ENCODE data around the gene NOTO.

NOTO gene

GRCh38 chr2:73203055-73203681 lies 794 bp downstream of the NOTO start:
- Histone ChIP-seq H3K9me3 (peaks cover 26% of the 10 kb centered on the region), H3K27ac (no peak overlapping the region), H3K4me3 (no peak overlapping the region), H3K4me1 (no peaks in the 10 kb centered on the region), H3K9ac (no peak overlapping the region), H3K27me3 (peaks cover 32% of the 10 kb centered on the region), H3K4me2 (no peak overlapping the region), H3K36me3 (no peaks in the 10 kb centered on the region), H4K20me1 (no peaks in the 10 kb centered on the region)
- TF ChIP-seq Cebpa-rat (IDR thresholded peaks at IDR 0.05): no peak

- H3K9ac ChIP-seq: no peak overlapping the region
- TF ChIP-seq Cebpa-rat (IDR thresholded peaks at IDR 0.05): no peak
- peaks cover 32% of the 10 kb centered on the region for H3K27me3 ChIP-seq
- no peak overlapping the region for H3K4me2 ChIP-seq
- H3K4me3 ChIP-seq: no peak overlapping the region
- H4K20me1 ChIP-seq: no peaks in the 10 kb centered on the region
- no peak overlapping the region for H3K27ac ChIP-seq
- H3K4me1 ChIP-seq: no peaks in the 10 kb centered on the region
- no peaks in the 10 kb centered on the region for H3K36me3 ChIP-seq
- H3K9me3 ChIP-seq: peaks cover 26% of the 10 kb centered on the region
These were observed 3.2 kb downstream of the NOTO start for GRCh38 chr2:73205611-73206010.

GRCh38 chr2:73208258-73208657 lies 5.9 kb downstream of the NOTO start:
- Histone ChIP-seq H3K9me3 (peaks cover 3% of the 10 kb centered on the region), H4K20me1 (no peaks in the 10 kb centered on the region), H3K9ac (no peak overlapping the region), H3K27me3 (peaks cover 10% of the 10 kb centered on the region), H3K4me2 (no peak overlapping the region), H3K27ac (no peak overlapping the region), H3K4me3 (no peak overlapping the region), H3K36me3 (no peaks in the 10 kb centered on the region), H3K4me1 (peaks cover 17% of the 10 kb centered on the region)
- no peak for TF ChIP-seq Cebpa-rat (IDR thresholded peaks at IDR 0.05)

- Histone ChIP-seq H3K9me3 (no peaks in the 10 kb centered on the region), H3K9ac (no peak overlapping the region), H3K4me3 (no peak overlapping the region), H4K20me1 (no peaks in the 10 kb centered on the region), H3K36me3 (no peaks in the 10 kb centered on the region), H3K27ac (no peak overlapping the region), H3K4me2 (no peak overlapping the region), H3K4me1 (peaks cover 27% of the 10 kb centered on the region), H3K27me3 (no peaks in the 10 kb centered on the region)
- TF ChIP-seq Cebpa-rat (IDR thresholded peaks at IDR 0.05): no peak
These were observed 7.6 kb downstream of the NOTO start for GRCh38 chr2:73210019-73210418.

GRCh38 chr2:73210696-73211095 lies 8.3 kb downstream of the NOTO start:
- H3K36me3 ChIP-seq: no peaks in the 10 kb centered on the region
- no peak overlapping the region for H3K9ac ChIP-seq
- no peak overlapping the region for H3K4me3 ChIP-seq
- H3K27ac ChIP-seq: no peak overlapping the region
- no peaks in the 10 kb centered on the region for H4K20me1 ChIP-seq
- no peaks in the 10 kb centered on the region for H3K27me3 ChIP-seq
- H3K4me1 ChIP-seq: peaks cover 34% of the 10 kb centered on the region
- no peak overlapping the region for H3K4me2 ChIP-seq
- no peaks in the 10 kb centered on the region for H3K9me3 ChIP-seq
- no peak for TF ChIP-seq Cebpa-rat (IDR thresholded peaks at IDR 0.05)

- 0 out of 2 replicates have a peak, but pooled peaks cover 2% of the 10 kb centered on the region for H4K20me1 ChIP-seq
- H3K27me3 ChIP-seq: no peaks in the 10 kb centered on the region
- no peak overlapping the region for H3K27ac ChIP-seq
- no peak for TF ChIP-seq Cebpa-rat (IDR thresholded peaks at IDR 0.05)
- H3K4me1 ChIP-seq: peaks cover 34% of the 10 kb centered on the region
- H3K4me2 ChIP-seq: peak overlapping the region; percentile 80
- no peak overlapping the region for H3K4me3 ChIP-seq
- no peaks in the 10 kb centered on the region for H3K9me3 ChIP-seq
- H3K9ac ChIP-seq: no peak overlapping the region
- no peaks in the 10 kb centered on the region for H3K36me3 ChIP-seq
These were observed 9.7 kb downstream of the NOTO start for GRCh38 chr2:73212098-73212447.

GRCh38 chr2:73212448-73213176 lies 10.2 kb downstream of the NOTO start:
- peak overlapping the region; percentile 81; the same call in 1 of the 2 replicates for H3K9ac ChIP-seq
- H3K27me3 ChIP-seq: no peaks in the 10 kb centered on the region
- H3K36me3 ChIP-seq: no peaks in the 10 kb centered on the region
- peaks cover 7% of the 10 kb centered on the region; the same call in 1 of the 2 replicates for H4K20me1 ChIP-seq
- no peak for TF ChIP-seq Cebpa-rat (IDR thresholded peaks at IDR 0.05)
- peak overlapping the region; percentile 80 for H3K4me2 ChIP-seq
- H3K9me3 ChIP-seq: no peaks in the 10 kb centered on the region
- H3K27ac ChIP-seq: no peak overlapping the region
- H3K4me1 ChIP-seq: peaks cover 34% of the 10 kb centered on the region
- H3K4me3 ChIP-seq: peak overlapping the region; percentile 75

GRCh38 chr2:73214120-73215035 lies 12.0 kb downstream of the NOTO start, which contains the start of gene SMYD5:
TSS of gene SMYD5 (plus strand) at chr2:73214245. CDS start at chr2:73214267, 22 bp downstream.
- peak within 1 kb of the TSS; percentile 75 for H3K4me3 ChIP-seq
- peaks cover 34% of the 10 kb centered on the region for H3K4me1 ChIP-seq
- no peak for TF ChIP-seq Cebpa-rat (IDR thresholded peaks at IDR 0.05)
- H3K27me3 ChIP-seq: no peaks in the 10 kb centered on the region
- H3K9me3 ChIP-seq: no peaks in the 10 kb centered on the region
- H3K9ac ChIP-seq: peak within 1 kb of the TSS; percentile 81
- peaks cover 8% of the 10 kb centered on the region; the same call in 1 of the 2 replicates for H3K36me3 ChIP-seq
- H4K20me1 ChIP-seq: peaks cover 20% of the 10 kb centered on the region; the same call in 1 of the 2 replicates
- H3K27ac ChIP-seq: peak within 1 kb of the TSS; percentile 88
- H3K4me2 ChIP-seq: peak within 1 kb of the TSS; percentile 80

GRCh38 chr2:73215254-73215653 lies 12.9 kb downstream of the NOTO start:
- no peaks in the 10 kb centered on the region for H3K27me3 ChIP-seq
- peak overlapping the region; percentile 80 for H3K4me2 ChIP-seq
- H4K20me1 ChIP-seq: peaks cover 20% of the 10 kb centered on the region; the same call in 1 of the 2 replicates
- no peak for TF ChIP-seq Cebpa-rat (IDR thresholded peaks at IDR 0.05)
- no peak overlapping the region for H3K27ac ChIP-seq
- peaks cover 16% of the 10 kb centered on the region; the same call in 1 of the 2 replicates for H3K36me3 ChIP-seq
- no peaks in the 10 kb centered on the region for H3K9me3 ChIP-seq
- peaks cover 34% of the 10 kb centered on the region for H3K4me1 ChIP-seq
- no peak overlapping the region for H3K9ac ChIP-seq
- 0 out of 2 replicates have a peak overlapping the region, but pooled peaks have one; percentile 75 for H3K4me3 ChIP-seq

All from BLaER1 (cell line).